ENCODE data around the gene SLC38A3. TPM values are rescaled to one million over a fixed set of nuclear protein-coding genes. Genes with fewer than 3 reads are reported as not detected.
"Not testable (repeated sequence)": the region's sequence is repeated elsewhere in the genome, so short reads cannot be mapped to it uniquely, and the experiment has no call there.

SLC38A3 gene
- total RNA-seq, 1 donor: 0.36 TPM

- Histone ChIP-seq H3K9me3 (ENCODE audit: low read depth, low read length) (no peaks in the 10 kb centered on the region), H3K27ac (ENCODE audit: low read depth, low read length) (no peak overlapping the region), H3K4me3 (ENCODE audit: insufficient read depth, low read length) (no peak overlapping the region), H3K79me2 (ENCODE audit: insufficient read depth, low read length) (no peaks in the 10 kb centered on the region), H3K4me2 (ENCODE audit: insufficient read depth, low read length) (no peak overlapping the region), H3K36me3 (ENCODE audit: insufficient read depth, low read length) (no peaks in the 10 kb centered on the region), H3K27me3 (ENCODE audit: insufficient read depth, low read length) (peaks cover 23% of the 10 kb centered on the region), H3K4me1 (ENCODE audit: insufficient read depth, low read length) (peaks cover 10% of the 10 kb centered on the region), H4K20me1 (ENCODE audit: insufficient read depth, low read length) (no peaks in the 10 kb centered on the region), H2AFZ (ENCODE audit: low read length) (no peak overlapping the region)
- TF ChIP-seq CTCF (IDR thresholded peaks at IDR 0.05; ENCODE audit: extremely low read depth, low read depth, low read length): no peak
- no peak for DNase-seq (ENCODE audit: insufficient read length, low spot score, missing footprints)
These were observed 5.7 kb downstream of the SLC38A3 start for GRCh38 chr3:50210510-50211367.

- Histone ChIP-seq H3K27me3 (ENCODE audit: insufficient read depth, low read length) (peaks cover 17% of the 10 kb centered on the region), H3K4me1 (ENCODE audit: insufficient read depth, low read length) (peaks cover 10% of the 10 kb centered on the region)
- H3K4me2 ChIP-seq (ENCODE audit: insufficient read depth, low read length); H4K20me1 ChIP-seq (ENCODE audit: insufficient read depth, low read length); DNase-seq (ENCODE audit: insufficient read length, low spot score, missing footprints); H3K27ac ChIP-seq (ENCODE audit: low read depth, low read length); H3K4me3 ChIP-seq (ENCODE audit: insufficient read depth, low read length); H3K36me3 ChIP-seq (ENCODE audit: insufficient read depth, low read length); H2AFZ ChIP-seq (ENCODE audit: low read length); H3K79me2 ChIP-seq (ENCODE audit: insufficient read depth, low read length); H3K9me3 ChIP-seq (ENCODE audit: low read depth, low read length): not testable (repeated sequence)
These were observed 6.3 kb downstream of the SLC38A3 start for GRCh38 chr3:50211368-50211717.

- DNase-seq (ENCODE audit: insufficient read length, low spot score, missing footprints): peak; percentile 97
- Histone ChIP-seq H3K27ac (ENCODE audit: low read depth, low read length) (no peak overlapping the region), H3K4me3 (ENCODE audit: insufficient read depth, low read length) (no peak overlapping the region), H3K9me3 (ENCODE audit: low read depth, low read length) (no peaks in the 10 kb centered on the region), H3K27me3 (ENCODE audit: insufficient read depth, low read length) (peaks cover 12% of the 10 kb centered on the region), H2AFZ (ENCODE audit: low read length) (peak overlapping the region; percentile 72), H3K4me2 (ENCODE audit: insufficient read depth, low read length) (no peak overlapping the region), H3K4me1 (ENCODE audit: insufficient read depth, low read length) (peaks cover 10% of the 10 kb centered on the region), H4K20me1 (ENCODE audit: insufficient read depth, low read length) (no peaks in the 10 kb centered on the region), H3K79me2 (ENCODE audit: insufficient read depth, low read length) (no peaks in the 10 kb centered on the region), H3K36me3 (ENCODE audit: insufficient read depth, low read length) (no peaks in the 10 kb centered on the region)
- no peak for TF ChIP-seq CTCF (IDR thresholded peaks at IDR 0.05; ENCODE audit: extremely low read depth, low read depth, low read length)
These were observed 6.9 kb downstream of the SLC38A3 start for GRCh38 chr3:50211930-50212329.

GRCh38 chr3:50212502-50212901 is 7.4 kb downstream of the SLC38A3 start:
- no peak overlapping the region for H3K4me2 ChIP-seq (ENCODE audit: insufficient read depth, low read length)
- peak; percentile 16 for TF ChIP-seq CTCF (IDR thresholded peaks at IDR 0.05; ENCODE audit: extremely low read depth, low read depth, low read length)
- H3K36me3 ChIP-seq (ENCODE audit: insufficient read depth, low read length): no peaks in the 10 kb centered on the region

More at GRCh38 chr3:50212502-50212901, 7.4 kb downstream of the SLC38A3 start:
- H3K27me3 ChIP-seq (ENCODE audit: insufficient read depth, low read length): peaks cover 9% of the 10 kb centered on the region
- no peak overlapping the region for H2AFZ ChIP-seq (ENCODE audit: low read length)
- H3K79me2 ChIP-seq (ENCODE audit: insufficient read depth, low read length): no peaks in the 10 kb centered on the region
- H3K27ac ChIP-seq (ENCODE audit: low read depth, low read length): no peak overlapping the region
- H3K9me3 ChIP-seq (ENCODE audit: low read depth, low read length): no peaks in the 10 kb centered on the region
- peaks cover 10% of the 10 kb centered on the region for H3K4me1 ChIP-seq (ENCODE audit: insufficient read depth, low read length)
- peak; percentile 86 for DNase-seq (ENCODE audit: insufficient read length, low spot score, missing footprints)
- H4K20me1 ChIP-seq (ENCODE audit: insufficient read depth, low read length): no peaks in the 10 kb centered on the region
- H3K4me3 ChIP-seq (ENCODE audit: insufficient read depth, low read length): no peak overlapping the region

All from osteoblast (primary cell).